ENCODE measurements around the gene FAS.

The FAS gene

GRCh38 chr10:88990384-88991160, at the start of gene FAS:
TSS of gene FAS (plus strand) at chr10:88990798. CDS start at chr10:88990877, 79 bp downstream.
- peak; percentile 86 for DNase-seq

DNA sequence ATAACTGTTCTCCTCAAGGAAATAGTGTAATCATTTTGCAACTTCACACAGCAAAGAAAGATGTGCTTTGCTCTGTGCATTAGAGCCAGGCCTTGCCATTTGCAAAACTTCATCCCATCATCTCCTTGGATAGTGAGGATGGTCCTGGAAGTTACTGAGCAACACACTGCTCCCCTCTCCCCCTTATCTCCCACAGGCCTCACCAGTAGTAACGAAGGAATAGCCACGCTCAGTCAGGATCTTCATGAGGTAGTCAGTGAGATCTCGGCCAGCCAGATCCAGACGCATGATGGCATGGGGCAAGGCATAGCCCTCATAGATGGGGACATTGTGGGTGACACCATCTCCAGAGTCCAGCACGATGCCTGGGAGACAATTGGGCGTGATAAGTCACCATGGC, 49.6 kb upstream of the FAS start:
- DNase-seq: no peak

- DNase-seq: no peak
These were observed 46.8 kb upstream of the FAS start for GRCh38 chr10:88943778-88944177.

GRCh38 chr10:88944813-88945212, 45.8 kb upstream of the FAS start:
- no peak for DNase-seq

- no peak for DNase-seq
These were observed 44.4 kb upstream of the FAS start for GRCh38 chr10:88946200-88946599.

GRCh38 chr10:88946965-88947590, 43.5 kb upstream of the FAS start:
- DNase-seq: no peak

GRCh38 chr10:88949051-88949450, 41.5 kb upstream of the FAS start:
- DNase-seq: no peak

DNA sequence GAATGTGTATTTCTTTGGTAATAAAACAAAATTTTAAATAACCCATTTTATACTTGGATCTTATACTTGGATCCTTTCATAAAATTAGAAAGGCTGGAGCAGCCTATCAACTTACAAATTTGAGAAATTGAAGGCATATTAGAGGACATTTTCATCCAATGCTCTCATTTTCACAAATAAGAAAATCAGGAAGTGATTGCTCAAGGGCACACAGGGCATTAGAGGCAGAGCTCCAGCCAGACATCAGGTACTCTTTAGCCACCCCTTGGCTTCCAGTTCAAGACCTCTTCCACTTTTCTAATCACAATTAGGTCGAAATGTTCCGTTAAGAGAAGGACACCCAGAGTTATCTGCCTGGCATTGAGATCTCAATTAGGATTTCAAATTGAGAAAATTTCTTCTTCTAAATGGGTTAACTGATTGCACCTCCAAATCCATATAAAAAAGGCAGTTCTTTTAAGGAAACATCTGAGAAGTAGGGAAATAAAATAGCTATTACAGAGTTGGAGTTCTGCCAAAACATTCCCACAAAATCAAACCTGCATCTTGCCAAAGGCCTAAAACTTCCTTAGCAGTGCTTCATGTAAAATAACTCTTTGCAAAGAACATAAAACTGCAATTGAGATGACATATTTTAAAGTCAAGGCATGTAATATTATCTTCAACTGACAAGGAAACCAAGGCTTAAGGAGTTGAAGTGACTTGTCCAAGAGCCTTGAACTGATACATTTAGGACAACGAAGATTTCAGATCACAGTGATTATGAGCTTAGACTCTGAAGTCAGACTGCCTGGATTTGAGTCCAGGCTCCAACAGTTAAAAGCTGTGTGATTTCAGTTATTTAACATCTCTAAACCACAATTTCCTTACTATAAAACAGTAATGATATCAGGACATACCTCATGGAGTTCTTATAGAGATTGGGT, 40.4 kb upstream of the FAS start:
- DNase-seq: no peak

DNA sequence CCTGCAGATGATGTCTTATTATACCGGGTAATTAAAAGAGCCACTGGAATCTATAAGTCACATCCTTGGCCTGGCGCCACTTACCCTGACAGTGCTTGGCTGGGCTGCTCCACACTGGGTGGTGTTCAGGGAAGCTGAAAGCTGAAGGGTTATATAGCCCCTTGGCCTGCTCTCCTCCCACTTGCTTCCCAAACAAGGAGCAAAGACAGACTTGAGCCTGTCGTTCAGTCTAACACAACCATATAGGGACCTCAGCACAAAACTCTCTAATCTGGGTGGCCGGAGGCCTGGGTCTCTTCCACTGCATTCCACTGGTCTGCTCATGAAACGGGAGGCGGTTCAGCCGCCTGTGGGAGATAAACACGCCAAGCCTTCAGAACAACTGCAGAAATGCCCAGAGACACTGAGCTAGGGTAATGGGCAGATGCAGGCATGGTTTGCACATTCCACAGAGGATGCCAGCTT, 37.9 kb upstream of the FAS start, which contains the start of gene ACTA2:
ACTA2 (minus strand) TSS at position 127 of the 465 bp plus-strand sequence. CDS start 3,843 bp downstream, outside the sequence.
- DNase-seq: no peak

GRCh38 chr10:88953662-88954061, 36.9 kb upstream of the FAS start:
- DNase-seq: no peak

DNA sequence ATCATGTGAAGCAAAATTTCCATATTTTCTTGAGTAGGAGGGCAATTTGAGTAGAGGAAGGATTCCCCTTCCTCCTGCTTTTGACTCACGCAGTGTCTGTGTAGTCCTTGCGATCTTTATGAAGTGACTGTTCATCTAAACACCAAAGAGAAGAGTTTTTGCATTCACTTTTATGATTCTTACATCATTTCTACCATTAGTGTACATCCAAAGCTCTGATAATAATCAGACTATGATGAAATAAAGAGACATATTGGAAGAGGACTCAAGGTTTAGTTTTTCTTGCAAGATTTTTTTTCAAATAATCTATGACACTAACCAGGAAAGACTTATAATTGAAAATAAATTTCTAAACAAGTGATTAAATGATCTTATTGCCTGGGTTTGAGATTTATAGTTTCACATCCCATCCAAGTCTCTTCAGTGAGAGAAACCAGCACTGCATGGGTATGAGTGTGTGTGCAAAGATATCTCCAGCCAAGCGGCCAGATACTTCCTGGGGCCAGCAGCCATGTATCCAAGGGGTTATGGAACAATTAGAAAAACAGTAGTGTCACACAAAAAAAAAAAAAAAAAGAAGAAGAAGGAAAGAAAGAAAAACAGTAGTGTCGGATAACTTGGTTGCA, 36.0 kb upstream of the FAS start:
- DNase-seq: no peak

GRCh38 chr10:88957381-88957780, 33.2 kb upstream of the FAS start:
- no peak for DNase-seq

DNA sequence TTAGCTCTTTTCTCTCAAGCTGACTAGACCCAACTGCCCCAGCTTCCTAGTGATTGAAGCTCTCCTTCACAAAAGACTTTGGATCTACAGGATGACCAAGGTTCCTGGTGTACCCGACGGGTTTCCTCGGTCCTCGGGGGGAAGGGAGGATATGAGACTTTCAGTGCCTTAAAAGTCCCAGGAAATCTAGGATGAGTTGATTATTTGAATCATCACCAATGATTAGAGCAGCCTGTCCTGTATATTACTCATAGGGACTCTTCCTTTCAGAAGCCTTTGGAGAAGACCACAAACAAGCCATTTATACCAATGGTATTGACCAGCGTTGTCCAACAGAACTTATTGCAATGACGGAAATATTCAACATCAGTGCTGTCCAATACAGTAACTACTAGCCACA, 31.9 kb upstream of the FAS start:
- DNase-seq: no peak

DNA sequence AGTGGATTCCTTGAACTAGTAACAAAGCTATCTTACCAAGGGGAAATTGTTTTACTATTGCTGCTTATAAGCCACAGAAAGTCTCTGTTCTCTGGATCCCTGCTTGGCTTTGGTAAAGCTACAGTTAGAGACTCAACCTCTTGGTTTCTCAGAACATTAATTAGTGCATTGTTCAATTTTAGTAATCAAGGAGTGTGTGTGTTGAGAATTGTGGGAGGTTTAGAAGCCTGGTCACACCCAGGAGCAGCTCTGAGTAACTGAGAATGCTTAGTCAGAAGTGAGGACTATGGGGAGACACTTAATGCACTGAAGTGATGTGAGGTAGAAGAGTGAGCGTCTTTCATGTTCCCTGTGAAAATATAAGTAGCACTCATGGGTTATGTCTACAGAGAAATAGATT, 29.8 kb upstream of the FAS start:
- peak; percentile 48 for DNase-seq

DNA sequence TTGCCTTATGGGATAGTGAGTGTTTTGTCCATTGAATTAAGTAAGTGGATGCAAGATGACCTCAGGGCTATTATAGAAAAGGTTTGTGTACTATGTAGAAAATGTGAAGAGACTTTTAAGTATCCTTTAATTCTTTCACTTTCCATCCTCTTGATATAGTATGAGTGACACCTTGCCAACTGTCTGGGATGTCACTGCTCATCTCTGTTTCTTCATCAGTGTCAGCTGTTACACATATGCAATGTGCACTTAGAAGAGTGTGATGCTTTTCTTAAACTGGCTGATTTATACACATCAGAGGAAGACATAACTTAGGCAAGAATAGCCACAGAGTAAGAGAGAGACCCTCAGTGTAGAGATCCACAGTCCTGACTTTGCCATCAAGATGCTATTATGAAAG, 29.3 kb upstream of the FAS start:
- DNase-seq: no peak

DNA sequence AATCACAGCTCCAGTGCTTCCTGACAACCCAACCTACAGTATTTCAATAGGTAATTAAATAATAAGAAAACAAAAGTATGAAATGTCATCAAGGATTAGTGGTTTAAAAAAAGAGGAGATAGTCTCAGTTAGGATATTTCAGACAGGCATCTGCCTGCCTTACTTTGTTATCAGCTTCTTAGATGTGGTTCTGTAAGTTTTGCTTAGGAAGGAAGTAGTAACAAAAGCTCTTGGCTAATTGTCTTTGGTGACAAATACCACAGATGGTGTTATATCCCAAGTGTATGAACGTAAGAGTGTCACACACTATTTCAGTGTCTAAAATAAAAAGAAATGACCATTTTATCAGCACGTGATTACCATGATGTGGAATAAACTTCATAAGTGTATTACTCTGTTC, 28.3 kb upstream of the FAS start:
- no peak for DNase-seq

- DNase-seq: no peak
These were observed 27.3 kb upstream of the FAS start for GRCh38 chr10:88963318-88963717.

GRCh38 chr10:88964360-88964759, 26.2 kb upstream of the FAS start:
- no peak for DNase-seq

- no peak for DNase-seq
These were observed 25.7 kb upstream of the FAS start for GRCh38 chr10:88964869-88965415.

DNA sequence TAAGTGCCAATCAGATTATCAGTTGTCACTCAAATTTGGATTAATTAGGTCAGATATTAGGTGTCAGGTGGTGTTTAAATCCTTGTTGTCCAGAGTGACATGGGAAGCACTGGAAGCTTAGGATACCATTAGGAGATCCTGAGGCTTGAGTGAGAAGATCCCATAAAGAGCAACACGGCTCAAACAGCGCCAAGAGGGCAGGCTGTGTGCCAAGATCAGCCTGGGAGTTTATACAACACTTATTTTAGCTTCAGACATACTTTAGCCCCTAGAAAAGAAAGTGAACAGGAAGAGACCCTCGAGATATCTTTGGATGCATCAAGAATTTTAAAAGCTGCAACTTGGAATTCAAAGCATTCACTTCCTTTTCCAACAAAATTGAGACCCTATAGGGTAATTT, 23.8 kb upstream of the FAS start:
- no peak for DNase-seq

GRCh38 chr10:88968391-88968790, 22.2 kb upstream of the FAS start:
- DNase-seq: no peak

GRCh38 chr10:88971221-88972061, 19.2 kb upstream of the FAS start:
- no peak for DNase-seq

Data from activated CD4-positive, alpha-beta T cell treated with anti-CD3 and anti-CD28 coated beads, Interleukin-2, Interleukin-6, amounts not matched to agents 100 ng/mL and 50 ng/mL, durations not matched to agents 16 hours and 8 hours (primary cell).